K562 (cell line): ENCODE data around the gene TRIM38. TPM values are rescaled to one million over a fixed set of nuclear protein-coding genes. Genes with fewer than 3 reads are reported as not detected.
A peak's percentile ranks its signal among the peaks of the same experiment; 100 is the strongest.

ENCODE experiments used
- ARID1B ChIP-seq: fragments of 450-650 bp; IDR thresholded peaks from 2 replicates; pipeline ENCODE4 v1.6.1; 2016; ENCODE audit warnings: antibody characterized with exemption, mild to moderate bottlenecking, inconsistent platforms
- ARNT ChIP-seq, 2 experiments: fragments of 450-650 bp; IDR thresholded peaks; 2 replicates each; pipeline ENCODE4 v1.6.1; 2016; ENCODE audit warnings: mild to moderate bottlenecking in 1 of 2
- CBX8 ChIP-seq: fragments of 200-600 bp; sonication (generic); IDR thresholded peaks from 2 replicates; pipeline ENCODE4 v1.6.1; 2012; ENCODE audit warnings: borderline replicate concordance, mixed run types, low read depth, mild to moderate bottlenecking, moderate library complexity, mixed read lengths, low read length, control low read depth, inconsistent platforms; ENCODE audit not compliant: poor library complexity, severe bottlenecking; ENCODE audit errors: extremely low read depth
- CXXC5 ChIP-seq: fragments of 250-450 bp; sonication (Bioruptor Pico); IDR thresholded peaks from 2 replicates; pipeline ENCODE4 v1.8.0; 2022; ENCODE audit warnings: inconsistent platforms, mild to moderate bottlenecking, moderate library complexity
- EP300 ChIP-seq: IDR thresholded peaks from 2 replicates; pipeline ENCODE4 v1.6.1; 2012; ENCODE audit warnings: low read length, improper control_type of control experiment
- EP400 ChIP-seq: fragments of 450-650 bp; IDR thresholded peaks from 2 replicates; pipeline ENCODE4 v1.6.1; 2017; ENCODE audit warnings: antibody characterized with exemption, mild to moderate bottlenecking, moderate library complexity
- HIVEP1 ChIP-seq: fragments of 250-450 bp; sonication (Bioruptor Pico); IDR thresholded peaks from 2 replicates; pipeline ENCODE4 v1.4.0; 2020; ENCODE audit warnings: mild to moderate bottlenecking
- ILK ChIP-seq: fragments of 450-650 bp; IDR thresholded peaks from 2 replicates; pipeline ENCODE4 v1.6.1; 2016; ENCODE audit warnings: missing genetic modification characterization, low read depth, mild to moderate bottlenecking, missing compliant biosample characterization, moderate library complexity, borderline replicate concordance
- MCM5 ChIP-seq: fragments of 450-650 bp; IDR thresholded peaks from 2 replicates; pipeline ENCODE4 v1.6.1; 2016; ENCODE audit warnings: low read depth
- MECOM ChIP-seq: fragments of 250-450 bp; sonication (Bioruptor Pico); IDR thresholded peaks from 2 replicates; pipeline ENCODE4 v1.8.0; 2022; ENCODE audit warnings: inconsistent platforms
- NBN ChIP-seq: fragments of 450-650 bp; IDR thresholded peaks from 2 replicates; pipeline ENCODE4 v1.6.1; 2016; ENCODE audit warnings: low read depth, mild to moderate bottlenecking
- POLR2H ChIP-seq: IDR thresholded peaks from 2 replicates; pipeline ENCODE4 v1.6.1; 2016; ENCODE audit warnings: missing genetic modification characterization, low read depth, mild to moderate bottlenecking, control low read depth, missing compliant biosample characterization, moderate library complexity
- PYGO2 ChIP-seq: fragments of 450-650 bp; IDR thresholded peaks from 2 replicates; pipeline ENCODE4 v1.6.1; 2016; ENCODE audit warnings: mild to moderate bottlenecking, missing genetic modification characterization, moderate library complexity, missing compliant biosample characterization
- RAD21 ChIP-seq, 2 experiments: fragments of 250-450 bp in 1 of 2; fragments of 450-650 bp in 1 of 2; sonication (Bioruptor Pico) in 1 of 2; formaldehyde crosslinking in 1 of 2; IDR thresholded peaks in 1 of 2; conservative IDR thresholded peaks in 1 of 2; 2 replicates each; pipeline versions ENCODE4 v1.4.0 to v1.8.0; 2020 to 2022; ENCODE audit warnings: mild to moderate bottlenecking in 2 of 2, moderate library complexity in 1 of 2
- SFPQ ChIP-seq: fragments of 200-400 bp; formaldehyde crosslinking; IDR thresholded peaks from 2 replicates; pipeline ENCODE4 v1.6.1; 2017; ENCODE audit warnings: mild to moderate bottlenecking, low read depth, low read length, moderate library complexity
- SLC30A9 ChIP-seq: fragments of 250-450 bp; sonication (Bioruptor Pico); IDR thresholded peaks from 2 replicates; pipeline ENCODE4 v1.8.0; 2022; ENCODE audit warnings: mild to moderate bottlenecking, moderate library complexity
- TAF9B ChIP-seq: fragments of 450-650 bp; IDR thresholded peaks from 2 replicates; pipeline ENCODE4 v1.6.1; 2018; ENCODE audit warnings: mild to moderate bottlenecking; ENCODE audit not compliant: partially characterized antibody
- TBP ChIP-seq: optimal IDR thresholded peaks from 2 replicates; pipeline ENCODE3; 2011; ENCODE audit warnings: low read depth, low read length, improper control_type of control experiment
- TRIM28 ChIP-seq: fragments of 450-650 bp; IDR thresholded peaks from 2 replicates; pipeline ENCODE4 v1.6.1; 2017
- XRCC5 ChIP-seq: fragments of 200-400 bp; formaldehyde crosslinking; IDR thresholded peaks from 2 replicates; pipeline ENCODE4 v1.6.1; 2017; ENCODE audit warnings: low read depth, mild to moderate bottlenecking, low read length
- ZKSCAN3 ChIP-seq: fragments of 250-450 bp; sonication (Bioruptor Pico); IDR thresholded peaks from 2 replicates; pipeline ENCODE4 v1.4.0; 2020
- ZNF12 ChIP-seq: sonication (generic); formaldehyde crosslinking; IDR thresholded peaks from 2 replicates; pipeline ENCODE4 v1.4.0; 2020; ENCODE audit warnings: mild to moderate bottlenecking, missing genetic modification reagents
- polyA plus RNA-seq, 8 experiments: library from polyadenylated mRNA; depleted of rRNA in 4 of 8; stranded (reverse) in 5 of 8; unstranded in 3 of 8; fragments of >200 nt; fragmentation: Nextera tagmentation in 2 of 8; fragmentation: Illumina TruSeq in 1 of 8; extraction: Ambion mirVana in 2 of 8; extraction: Trizol in 1 of 8; gene quantifications; 2 replicates each; pipeline versions ENCODE4 v1.2.1 to v1.2.3, GENCODE V29; 2011 to 2014; ENCODE audit warnings: inconsistent platforms in 1 of 8, missing spikeins in 1 of 8
- total RNA-seq, 7 experiments: library from RNA; depleted of rRNA in 6 of 7; stranded (reverse); fragments of >200 nt in 6 of 7; fragmentation: Illumina TruSeq in 2 of 7; extraction: Trizol in 2 of 7; gene quantifications; 2 replicates each; pipeline versions ENCODE4 v1.2.1 to v1.2.3, GENCODE V29; 2011 to 2021; ENCODE audit warnings: low replicate concordance in 1 of 7
- TF ChIP-seq, protein P1 (sequence below): fragments of 250-450 bp; sonication (Bioruptor Pico); IDR thresholded peaks from 2 replicates; pipeline ENCODE4 v1.5.0; 2021
- TF ChIP-seq, protein P2 (sequence below): IDR thresholded peaks from 2 replicates; pipeline ENCODE4 v1.6.1; 2016; ENCODE audit warnings: missing genetic modification characterization, missing compliant biosample characterization
- TF ChIP-seq, protein P3 (sequence below), 3 experiments: IDR thresholded peaks in 2 of 3; conservative IDR thresholded peaks in 1 of 3; 2 replicates each; pipeline ENCODE4 v1.5.1; 2011 to 2012; ENCODE audit warnings: low read length in 3 of 3, mild to moderate bottlenecking in 3 of 3, control low read depth in 2 of 3, improper control_type of control experiment in 1 of 3, inconsistent platforms in 1 of 3, low read depth in 1 of 3, mixed read lengths in 1 of 3, moderate library complexity in 1 of 3; ENCODE audit not compliant: insufficient read depth in 2 of 3

The TRIM38 gene
- total and polyA plus RNA-seq, 9 of the 15 experiments (the other 6 are each of a cell fraction or from before 2014, with no cell fraction given) = 1.7 to 6.7 (median 6.3) TPM

- TF ChIP-seq CBX8 = no peak
- TF ChIP-seq, protein P1, sequence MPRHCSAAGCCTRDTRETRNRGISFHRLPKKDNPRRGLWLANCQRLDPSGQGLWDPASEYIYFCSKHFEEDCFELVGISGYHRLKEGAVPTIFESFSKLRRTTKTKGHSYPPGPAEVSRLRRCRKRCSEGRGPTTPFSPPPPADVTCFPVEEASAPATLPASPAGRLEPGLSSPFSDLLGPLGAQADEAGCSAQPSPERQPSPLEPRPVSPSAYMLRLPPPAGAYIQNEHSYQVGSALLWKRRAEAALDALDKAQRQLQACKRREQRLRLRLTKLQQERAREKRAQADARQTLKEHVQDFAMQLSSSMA (CRISPR knock-in tag) = no peak
- no peak for TF ChIP-seq RAD21 (CRISPR knock-in tag; conservative IDR thresholded peaks at IDR 0.05 in 1 of 2, IDR thresholded peaks at IDR 0.05 in 1 of 2)
- no peak for TF ChIP-seq EP400
- TF ChIP-seq POLR2H (tag) = no peak
- peak; percentile 35; the same call in 1 of the 2 replicates for TF ChIP-seq EP300
- no peak for TF ChIP-seq SLC30A9
- TF ChIP-seq ARID1B = peak; percentile 87
- TF ChIP-seq TRIM28 = peak; percentile 80; the same call in 1 of the 2 replicates
- peak; percentile 37 for TF ChIP-seq CXXC5 (CRISPR knock-in tag)
- TF ChIP-seq, protein P2, sequence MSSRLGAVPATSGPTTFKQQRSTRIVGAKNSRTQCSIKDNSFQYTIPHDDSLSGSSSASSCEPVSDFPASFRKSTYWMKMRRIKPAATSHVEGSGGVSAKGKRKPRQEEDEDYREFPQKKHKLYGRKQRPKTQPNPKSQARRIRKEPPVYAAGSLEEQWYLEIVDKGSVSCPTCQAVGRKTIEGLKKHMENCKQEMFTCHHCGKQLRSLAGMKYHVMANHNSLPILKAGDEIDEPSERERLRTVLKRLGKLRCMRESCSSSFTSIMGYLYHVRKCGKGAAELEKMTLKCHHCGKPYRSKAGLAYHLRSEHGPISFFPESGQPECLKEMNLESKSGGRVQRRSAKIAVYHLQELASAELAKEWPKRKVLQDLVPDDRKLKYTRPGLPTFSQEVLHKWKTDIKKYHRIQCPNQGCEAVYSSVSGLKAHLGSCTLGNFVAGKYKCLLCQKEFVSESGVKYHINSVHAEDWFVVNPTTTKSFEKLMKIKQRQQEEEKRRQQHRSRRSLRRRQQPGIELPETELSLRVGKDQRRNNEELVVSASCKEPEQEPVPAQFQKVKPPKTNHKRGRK (tag) = no peak
- TF ChIP-seq ZNF12 (CRISPR knock-in tag) = no peak
- no peak for TF ChIP-seq ZKSCAN3
- TF ChIP-seq TBP = no peak
- TF ChIP-seq PYGO2 (tag) = no peak
- no peak for TF ChIP-seq MCM5
- TF ChIP-seq SFPQ = no peak
- no peak for TF ChIP-seq MECOM
- TF ChIP-seq ARNT (IDR thresholded peaks at IDR 0.05) = no peak
- TF ChIP-seq, protein P3, sequence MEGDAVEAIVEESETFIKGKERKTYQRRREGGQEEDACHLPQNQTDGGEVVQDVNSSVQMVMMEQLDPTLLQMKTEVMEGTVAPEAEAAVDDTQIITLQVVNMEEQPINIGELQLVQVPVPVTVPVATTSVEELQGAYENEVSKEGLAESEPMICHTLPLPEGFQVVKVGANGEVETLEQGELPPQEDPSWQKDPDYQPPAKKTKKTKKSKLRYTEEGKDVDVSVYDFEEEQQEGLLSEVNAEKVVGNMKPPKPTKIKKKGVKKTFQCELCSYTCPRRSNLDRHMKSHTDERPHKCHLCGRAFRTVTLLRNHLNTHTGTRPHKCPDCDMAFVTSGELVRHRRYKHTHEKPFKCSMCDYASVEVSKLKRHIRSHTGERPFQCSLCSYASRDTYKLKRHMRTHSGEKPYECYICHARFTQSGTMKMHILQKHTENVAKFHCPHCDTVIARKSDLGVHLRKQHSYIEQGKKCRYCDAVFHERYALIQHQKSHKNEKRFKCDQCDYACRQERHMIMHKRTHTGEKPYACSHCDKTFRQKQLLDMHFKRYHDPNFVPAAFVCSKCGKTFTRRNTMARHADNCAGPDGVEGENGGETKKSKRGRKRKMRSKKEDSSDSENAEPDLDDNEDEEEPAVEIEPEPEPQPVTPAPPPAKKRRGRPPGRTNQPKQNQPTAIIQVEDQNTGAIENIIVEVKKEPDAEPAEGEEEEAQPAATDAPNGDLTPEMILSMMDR (IDR thresholded peaks at IDR 0.05 in 2 of 3, conservative IDR thresholded peaks at IDR 0.05 in 1 of 3; ENCODE audit: insufficient read depth in 2 of 3, low read depth in 1 of 3, low read length in 3 of 3) = no peak
- no peak for TF ChIP-seq ILK
- TF ChIP-seq TAF9B = no peak
- TF ChIP-seq HIVEP1 = no peak
- no peak for TF ChIP-seq XRCC5
- no peak for TF ChIP-seq NBN
Observed at GRCh38 chr6:25958700-25959162, 3.9 kb upstream of the TRIM38 start (continued).
